C4-2B (cell line): Measurements from ENCODE around the gene KRT14.

Experiments used
- H3K27ac ChIP-seq: fragments of 450-650 bp; 2 replicates; pipeline ENCODE4 v1.5.1; 2017
- ZFX ChIP-seq: fragments of 450-650 bp; IDR thresholded peaks from 2 replicates; pipeline ENCODE4 v1.6.1; 2017
- TF ChIP-seq, protein P1 (sequence below): fragments of 450-650 bp; conservative IDR thresholded peaks from 2 replicates; pipeline ENCODE4 v1.5.1; 2017; ENCODE audit warnings: mild to moderate bottlenecking

Gene KRT14

GRCh38 chr17:41539071-41539492 lies 47.6 kb downstream of the KRT14 start:
- no peak; the same call in 1 of the 2 replicates for TF ChIP-seq ZFX
- TF ChIP-seq, protein P1, sequence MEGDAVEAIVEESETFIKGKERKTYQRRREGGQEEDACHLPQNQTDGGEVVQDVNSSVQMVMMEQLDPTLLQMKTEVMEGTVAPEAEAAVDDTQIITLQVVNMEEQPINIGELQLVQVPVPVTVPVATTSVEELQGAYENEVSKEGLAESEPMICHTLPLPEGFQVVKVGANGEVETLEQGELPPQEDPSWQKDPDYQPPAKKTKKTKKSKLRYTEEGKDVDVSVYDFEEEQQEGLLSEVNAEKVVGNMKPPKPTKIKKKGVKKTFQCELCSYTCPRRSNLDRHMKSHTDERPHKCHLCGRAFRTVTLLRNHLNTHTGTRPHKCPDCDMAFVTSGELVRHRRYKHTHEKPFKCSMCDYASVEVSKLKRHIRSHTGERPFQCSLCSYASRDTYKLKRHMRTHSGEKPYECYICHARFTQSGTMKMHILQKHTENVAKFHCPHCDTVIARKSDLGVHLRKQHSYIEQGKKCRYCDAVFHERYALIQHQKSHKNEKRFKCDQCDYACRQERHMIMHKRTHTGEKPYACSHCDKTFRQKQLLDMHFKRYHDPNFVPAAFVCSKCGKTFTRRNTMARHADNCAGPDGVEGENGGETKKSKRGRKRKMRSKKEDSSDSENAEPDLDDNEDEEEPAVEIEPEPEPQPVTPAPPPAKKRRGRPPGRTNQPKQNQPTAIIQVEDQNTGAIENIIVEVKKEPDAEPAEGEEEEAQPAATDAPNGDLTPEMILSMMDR = no peak
- H3K27ac ChIP-seq = peak overlapping the region; percentile 72

DNA sequence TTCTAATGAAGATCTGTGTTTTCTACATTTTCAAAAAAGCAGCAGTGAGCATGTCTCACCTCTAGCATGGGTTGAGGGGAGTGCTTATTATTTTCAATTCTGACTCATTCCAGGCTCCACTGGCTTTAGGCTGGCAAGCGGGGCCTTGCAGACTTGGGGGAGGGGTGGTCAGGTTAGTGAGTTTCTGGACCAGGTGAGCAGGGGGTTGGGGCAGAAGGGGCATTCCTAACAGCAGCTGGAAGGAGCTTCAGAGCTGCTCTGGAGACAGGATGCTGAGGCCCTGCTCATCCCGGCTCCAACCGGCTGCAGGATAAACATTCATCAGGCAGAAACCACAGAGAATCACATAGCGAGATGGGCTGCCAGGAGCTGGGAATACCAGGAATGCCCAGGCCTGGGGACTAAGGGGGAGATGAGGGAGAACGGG lies 48.1 kb downstream of the KRT14 start:
- H3K27ac ChIP-seq = peak overlapping the region; percentile 72
- TF ChIP-seq, protein P1 = no peak
- TF ChIP-seq ZFX = no peak

GRCh38 chr17:41537990-41538389 lies 48.7 kb downstream of the KRT14 start:
- no peak for TF ChIP-seq ZFX
- TF ChIP-seq, protein P1 = no peak
- peak overlapping the region; percentile 72 for H3K27ac ChIP-seq

GRCh38 chr17:41537614-41537954 lies 49.1 kb downstream of the KRT14 start:
- peak overlapping the region; percentile 72 for H3K27ac ChIP-seq
- no peak for TF ChIP-seq ZFX
- TF ChIP-seq, protein P1 = no peak

- no peak for TF ChIP-seq ZFX
- TF ChIP-seq, protein P1 = no peak
- peak overlapping the region; percentile 72 for H3K27ac ChIP-seq
Observed at GRCh38 chr17:41536741-41537613, 49.7 kb downstream of the KRT14 start.

GRCh38 chr17:41535764-41536481 lies 50.8 kb downstream of the KRT14 start:
- TF ChIP-seq ZFX = no peak
- TF ChIP-seq, protein P1 = no peak
- peak overlapping the region; percentile 72 for H3K27ac ChIP-seq

DNA sequence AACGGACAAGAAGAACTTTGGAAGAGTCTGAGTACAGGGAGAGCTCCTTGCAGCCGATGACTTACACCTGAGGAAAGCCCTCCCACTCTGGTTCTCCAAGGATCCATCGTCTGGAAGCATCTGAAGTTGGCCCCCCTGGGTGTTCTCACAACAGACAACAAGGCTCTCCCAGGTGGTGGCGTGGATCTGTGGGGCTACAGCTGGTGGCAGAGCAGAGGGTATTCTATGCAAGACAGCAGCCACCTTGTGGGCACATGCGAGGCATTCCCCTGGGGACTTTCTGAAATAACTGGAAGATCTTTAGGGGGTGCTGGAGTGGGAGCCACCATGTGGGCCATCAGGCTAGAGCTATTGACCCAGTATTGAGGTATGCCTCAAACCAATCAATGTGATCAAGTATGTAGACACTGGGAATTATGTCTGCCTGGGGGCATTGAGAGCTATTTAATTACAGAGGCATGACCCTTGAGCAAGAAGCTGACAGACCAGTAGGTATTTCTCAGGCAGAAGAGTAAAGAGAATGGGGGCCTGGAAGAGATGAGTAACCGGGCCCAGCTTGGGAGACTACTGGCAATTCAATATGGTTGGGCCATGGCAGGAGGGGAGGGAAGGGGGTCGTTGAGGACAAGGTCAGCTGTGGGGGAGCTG lies 51.7 kb downstream of the KRT14 start:
- TF ChIP-seq ZFX = no peak
- TF ChIP-seq, protein P1 = no peak
- H3K27ac ChIP-seq = peak overlapping the region; percentile 72
